GM23338 (cell line): ENCODE results near the gene CCDC127.
A peak's percentile ranks its signal among the peaks of the same experiment; 100 is the strongest.
"Not testable (repeated sequence)": the region's sequence is repeated elsewhere in the genome, so short reads cannot be mapped to it uniquely, and the experiment has no call there.

Experiments used
- CTCF ChIP-seq, 2 experiments: fragments of 200-600 bp in 1 of 2; sonication (generic) in 1 of 2; conservative IDR thresholded peaks; 2 replicates each; pipeline versions ENCODE4 v1.5.1 to v1.6.1; 2016 to 2017; ENCODE audit warnings: antibody characterized with exemption in 2 of 2, low read depth in 2 of 2, mild to moderate bottlenecking in 2 of 2, moderate library complexity in 1 of 2
- EZH2 ChIP-seq: fragments of 200-600 bp; sonication (generic); IDR thresholded peaks from one replicate; pipeline ENCODE4 v1.8.0; 2017; ENCODE audit warnings: antibody characterized with exemption, mild to moderate bottlenecking, low read depth; ENCODE audit not compliant: unreplicated experiment
- EZH2phosphoT487 ChIP-seq: fragments of 200-600 bp; sonication (generic); IDR thresholded peaks from one replicate; pipeline ENCODE4 v1.8.1; 2018; ENCODE audit warnings: antibody characterized with exemption; ENCODE audit not compliant: unreplicated experiment
- NANOG ChIP-seq: IDR thresholded peaks from 2 replicates; pipeline ENCODE4 v1.6.1; 2016; ENCODE audit warnings: antibody characterized with exemption, borderline replicate concordance
- REST ChIP-seq: IDR thresholded peaks from one replicate; pipeline ENCODE4 v1.6.1; 2018; ENCODE audit warnings: antibody characterized with exemption; ENCODE audit not compliant: unreplicated experiment

- peak; percentile 53 to 66 for TF ChIP-seq CTCF (conservative IDR thresholded peaks at IDR 0.05; ENCODE audit: low read depth in 2 of 2)
- not testable (repeated sequence) for TF ChIP-seq REST, EZH2, EZH2phosphoT487, NANOG
Observed at GRCh38 chr5:217494-218456, at the start of gene CCDC127, which contains the start of gene SDHA.
